K562 (cell line): ENCODE data around the gene SLC25A26. TPM values are rescaled to one million over a fixed set of nuclear protein-coding genes. Genes with fewer than 3 reads are reported as not detected.

Source experiments
- ATAC-seq: fragments of 200-7000 bp; cut with Tn5 transposase; 3 replicates; pipeline ENCODE4 v1.9.1; 2020; ENCODE audit warnings: moderate library complexity
- BruUV-seq: library from RNA; stranded (reverse); fragments of 400-500 nt; replicated peaks from 2 replicates; lab custom pipeline; 2021; lab: Mats Ljungman, UMichigan
- CTCF ChIA-PET: fragments of 300-600 bp; formaldehyde crosslinking; extraction: SDS; loops from one replicate; lab custom pipeline; 2021; ENCODE audit warnings: low intra/inter-chr PET ratio; lab: Yijun Ruan, JAX
- POLR2A ChIA-PET: fragments of 300-600, 350-650 bp; sonication (Branson Sonifier 250); formaldehyde crosslinking; extraction: SDS; loops from one replicate; lab custom pipeline; 2021; ENCODE audit warnings: antibody characterized with exemption, inconsistent platforms; lab: Yijun Ruan, JAX
- DNase-seq, 4 experiments: peaks; one replicate each; pipeline versions ENCODE4 v3.0.0 to v3.0.0-alpha.2; 2011 to 2018; ENCODE audit warnings: low spot score in 3 of 4, mixed read lengths in 3 of 4; ENCODE audit errors: extremely low read depth in 1 of 4
- FAIRE-seq: peaks from 2 replicates; lab custom pipeline; 2011; peaks lifted over from hg19 to GRCh38; lab: Jason Lieb, UNC
- H2AFZ ChIP-seq: 2 replicates; pipeline ENCODE4 v1.6.0; 2011; ENCODE audit warnings: low read depth, low read length, control low read depth, inconsistent platforms
- H3K27ac ChIP-seq: fragments of 200-600 bp; 3 replicates; pipeline ENCODE4 v1.8.0; 2011; ENCODE audit warnings: low read depth, mild to moderate bottlenecking, control low read depth, inconsistent platforms, low read length, moderate library complexity, mixed read lengths; ENCODE audit errors: extremely low read depth
- H3K27me3 ChIP-seq, 2 experiments: fragments of 300-600 bp in 1 of 2; 2 replicates in 1 of 2; 3 replicates in 1 of 2; pipeline versions ENCODE4 v1.6.0 to v1.8.0; 2011; ENCODE audit warnings: inconsistent platforms in 2 of 2, low read length in 2 of 2, mild to moderate bottlenecking in 1 of 2, mixed read lengths in 1 of 2, moderate library complexity in 1 of 2; ENCODE audit not compliant: control insufficient read depth in 2 of 2, insufficient read depth in 2 of 2
- H3K36me3 ChIP-seq: fragments of 300-600 bp; 3 replicates; pipeline ENCODE4 v1.8.0; 2011; ENCODE audit warnings: mild to moderate bottlenecking, low read length, inconsistent platforms; ENCODE audit not compliant: control insufficient read depth, insufficient read depth
- H3K4me1 ChIP-seq, 2 experiments: fragments of 200-600 bp in 1 of 2; replicated peaks in 1 of 2; 2 replicates in 1 of 2; 3 replicates in 1 of 2; pipeline versions ENCODE4 v1.5.1 to v1.8.0; 2011; ENCODE audit warnings: inconsistent platforms in 2 of 2, low read length in 2 of 2, mild to moderate bottlenecking in 1 of 2, mixed read lengths in 1 of 2, moderate library complexity in 1 of 2; ENCODE audit not compliant: control insufficient read depth in 2 of 2, insufficient read depth in 2 of 2
- H3K4me2 ChIP-seq: 2 replicates; pipeline ENCODE4 v1.6.1; 2011; ENCODE audit warnings: low read length, control low read depth, inconsistent platforms, mixed read lengths; ENCODE audit not compliant: insufficient read depth
- H3K4me3 ChIP-seq: fragments of 200-600 bp; sonication (generic), shearing (Covaris generic); 2 replicates; pipeline ENCODE4 v1.5.1; 2016; ENCODE audit warnings: control low read depth, inconsistent platforms
- H3K79me2 ChIP-seq: fragments of 200-600 bp; 3 replicates; pipeline ENCODE4 v1.8.0; 2011; ENCODE audit warnings: low read length, inconsistent platforms; ENCODE audit not compliant: control insufficient read depth, insufficient read depth
- H3K9ac ChIP-seq, 2 experiments: 2 replicates each; pipeline versions ENCODE4 v1.6.0 to v1.6.1; 2011; ENCODE audit warnings: low read depth in 2 of 2, low read length in 2 of 2, control low read depth in 1 of 2, inconsistent platforms in 1 of 2, mild to moderate bottlenecking in 1 of 2, mixed read lengths in 1 of 2; ENCODE audit not compliant: insufficient read depth in 1 of 2
- H3K9me1 ChIP-seq: one replicate; pipeline ENCODE4 v1.6.0; 2011; ENCODE audit warnings: inconsistent platforms, mild to moderate bottlenecking, low read length, moderate library complexity; ENCODE audit not compliant: control insufficient read depth, insufficient read depth
- H3K9me3 ChIP-seq: replicated peaks from 2 replicates; pipeline ENCODE4 v1.5.1; 2011; ENCODE audit warnings: low read depth, low read length, inconsistent platforms; ENCODE audit not compliant: control insufficient read depth, insufficient read depth
- H4K20me1 ChIP-seq: replicated peaks from 2 replicates; pipeline ENCODE4 v1.6.1; 2011; ENCODE audit warnings: low read length, inconsistent platforms, mixed read lengths; ENCODE audit not compliant: control insufficient read depth, insufficient read depth
- BRF2 ChIP-seq: IDR thresholded peaks from 3 replicates; pipeline ENCODE4 v1.6.1; 2011; ENCODE audit warnings: borderline replicate concordance, mild to moderate bottlenecking; ENCODE audit not compliant: insufficient read length, insufficient read depth
- CBX1 ChIP-seq: sonication (generic); IDR thresholded peaks from 2 replicates; pipeline ENCODE4 v1.6.1; 2016; ENCODE audit warnings: antibody characterized with exemption, low read depth, mild to moderate bottlenecking
- DMBX1 ChIP-seq: fragments of 250-450 bp; sonication (Bioruptor Pico); IDR thresholded peaks from 2 replicates; pipeline ENCODE4 v1.8.0; 2022; ENCODE audit warnings: inconsistent platforms, mild to moderate bottlenecking, moderate library complexity, borderline replicate concordance
- E2F6 ChIP-seq, 2 experiments: IDR thresholded peaks; 2 replicates each; pipeline ENCODE4 v1.6.1; 2011; ENCODE audit warnings: borderline replicate concordance in 1 of 2, control low read depth in 1 of 2, low read depth in 1 of 2, low read length in 1 of 2, mild to moderate bottlenecking in 1 of 2, mixed read lengths in 1 of 2, moderate library complexity in 1 of 2; ENCODE audit not compliant: insufficient read depth in 1 of 2, insufficient read length in 1 of 2, poor library complexity in 1 of 2, severe bottlenecking in 1 of 2; ENCODE audit errors: extremely low read depth in 1 of 2
- KAT2B ChIP-seq: IDR thresholded peaks from one replicate; pipeline ENCODE4 v1.6.1; 2012; ENCODE audit warnings: low read depth, mild to moderate bottlenecking, control low read depth, inconsistent platforms, low read length, moderate library complexity
- KDM1A ChIP-seq, 2 experiments: fragments of 450-650 bp; IDR thresholded peaks; 2 replicates each; pipeline ENCODE4 v1.6.1; 2016; ENCODE audit warnings: mild to moderate bottlenecking in 2 of 2
- MEF2A ChIP-seq: IDR thresholded peaks from 2 replicates; pipeline ENCODE4 v1.6.1; 2011; ENCODE audit warnings: low read depth, mild to moderate bottlenecking, low read length, moderate library complexity; ENCODE audit not compliant: control insufficient read depth
- POLR2AphosphoS2 ChIP-seq: IDR thresholded peaks from 2 replicates; pipeline ENCODE4 v1.6.1; 2012; ENCODE audit warnings: low read length, improper control_type of control experiment
- RBM39 ChIP-seq: fragments of 200-400 bp; formaldehyde crosslinking; optimal IDR thresholded peaks from 2 replicates; pipeline ENCODE3; 2018; ENCODE audit warnings: low read depth, low read length
- SRSF1 ChIP-seq: fragments of 200-400 bp; formaldehyde crosslinking; IDR thresholded peaks from 2 replicates; pipeline ENCODE4 v1.6.1; 2017; ENCODE audit warnings: mild to moderate bottlenecking, low read depth, low read length, moderate library complexity
- ZEB2 ChIP-seq: fragments of 450-650 bp; IDR thresholded peaks from 2 replicates; pipeline ENCODE4 v1.6.1; 2016
- ZFX ChIP-seq: sonication (generic); formaldehyde crosslinking; IDR thresholded peaks from 2 replicates; pipeline ENCODE4 v1.8.0; 2022; ENCODE audit warnings: mild to moderate bottlenecking, missing genetic modification reagents, moderate library complexity
- ZNF764 ChIP-seq: fragments of 250-450 bp; sonication (Bioruptor Pico); IDR thresholded peaks from 2 replicates; pipeline ENCODE4 v1.4.0; 2020; ENCODE audit warnings: low read depth, mild to moderate bottlenecking, moderate library complexity
- WGBS: fragments of 100-300 bp; shearing (Covaris generic); methylation state at CpG from one replicate; pipeline ENCODE4 v1.1.6; 2016; ENCODE audit warnings: low coverage, mixed read lengths; ENCODE audit not compliant: insufficient coverage; ENCODE audit errors: missing lambda C conversion rate; 5-methylcytosine and 5-hydroxymethylcytosine counted together
- in situ Hi-C: fragments of 300-500 bp; cut with MboI; formaldehyde crosslinking; loops from 4 replicates; pipeline ENCODE4 v1.15.0; 2018; ENCODE audit warnings: inconsistent platforms, mixed read lengths
- intact Hi-C: fragments of 100-400 bp; cut with micrococcal nuclease; formaldehyde crosslinking; loops from 2 replicates; pipeline ENCODE4 v1.14.2; 2022
- polyA plus RNA-seq, 8 experiments: library from polyadenylated mRNA; depleted of rRNA in 4 of 8; stranded (reverse) in 5 of 8; unstranded in 3 of 8; fragments of >200 nt; fragmentation: Nextera tagmentation in 2 of 8; fragmentation: Illumina TruSeq in 1 of 8; extraction: Ambion mirVana in 2 of 8; extraction: Trizol in 1 of 8; gene quantifications; 2 replicates each; pipeline versions ENCODE4 v1.2.1 to v1.2.3, GENCODE V29; 2011 to 2014; ENCODE audit warnings: inconsistent platforms in 1 of 8, missing spikeins in 1 of 8
- total RNA-seq, 7 experiments: library from RNA; depleted of rRNA in 6 of 7; stranded (reverse); fragments of >200 nt in 6 of 7; fragmentation: Illumina TruSeq in 2 of 7; extraction: Trizol in 2 of 7; gene quantifications; 2 replicates each; pipeline versions ENCODE4 v1.2.1 to v1.2.3, GENCODE V29; 2011 to 2021; ENCODE audit warnings: low replicate concordance in 1 of 7
- TF ChIP-seq, protein P1 (sequence below): fragments of 250-450 bp; sonication (Bioruptor Pico); IDR thresholded peaks from 2 replicates; pipeline ENCODE4 v1.8.0; 2022; ENCODE audit warnings: moderate library complexity, mild to moderate bottlenecking, inconsistent platforms
- TF ChIP-seq, protein P2 (sequence below): fragments of 450-650 bp; formaldehyde crosslinking; IDR thresholded peaks from 2 replicates; pipeline ENCODE4 v1.4.0; 2022; ENCODE audit warnings: missing genetic modification characterization
- TF ChIP-seq, protein P3 (sequence below), 3 experiments: fragments of 200-800 bp in 1 of 3; sonication (Bioruptor generic) in 1 of 3; sonication (generic) in 1 of 3; formaldehyde crosslinking in 1 of 3; IDR thresholded peaks; 2 replicates each; pipeline versions ENCODE4 v1.6.1 to v1.8.0; 2016 to 2022; ENCODE audit warnings: mild to moderate bottlenecking in 2 of 3, missing compliant biosample characterization in 2 of 3, missing genetic modification characterization in 2 of 3, missing genetic modification reagents in 1 of 3

The SLC25A26 gene
- total and polyA plus RNA-seq, 9 of the 15 experiments (the other 6 are each of a cell fraction or from before 2014, with no cell fraction given) = 7.2 to 29.1 (median 12.6) TPM

DNA sequence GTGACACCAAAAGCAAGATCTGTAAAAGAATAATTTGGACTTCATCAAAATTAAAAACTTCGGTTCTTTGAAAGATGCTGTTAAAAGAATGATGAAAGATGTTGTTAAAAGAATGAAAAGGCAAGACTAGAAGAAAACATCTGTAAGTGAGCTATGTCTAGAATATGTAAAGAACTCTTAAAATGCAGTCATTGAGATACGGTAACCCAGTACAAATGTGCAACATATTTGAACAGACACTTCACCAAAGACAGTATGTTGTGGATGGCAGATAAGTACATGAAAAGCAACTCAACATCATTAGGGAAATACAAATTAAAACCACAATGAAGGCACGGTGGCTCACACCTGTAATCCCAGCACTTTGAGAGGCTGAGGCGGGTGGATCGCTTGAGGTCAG, 140.6 kb downstream of the SLC25A26 start:
- H3K9me1 ChIP-seq = no peaks in the 10 kb centered on the region
- DNase-seq (no peak), FAIRE-seq (no peak), ATAC-seq (no peak)
- in situ Hi-C loops = no loop called here
- no peaks in the 10 kb centered on the region for H3K9me3 ChIP-seq
- H3K4me3 ChIP-seq = no peak overlapping the region
- H4K20me1 ChIP-seq = no peaks in the 10 kb centered on the region
- H3K9ac ChIP-seq = no peak overlapping the region
- no TSS peak for BruUV-seq
- ChIA-PET POLR2A (no interaction called here), CTCF (no interaction called here)
- no peak overlapping the region for H2AFZ ChIP-seq
- no peaks in the 10 kb centered on the region for H3K36me3 ChIP-seq
- no peak overlapping the region for H3K4me2 ChIP-seq
- no peaks in the 10 kb centered on the region for H3K79me2 ChIP-seq
- no peak overlapping the region for H3K27ac ChIP-seq
- intact Hi-C loops = no loop called here
- H3K27me3 ChIP-seq = no peaks in the 10 kb centered on the region
- WGBS = 78% methylated on average over 5 of the region's 5 CpGs
- no peaks in the 10 kb centered on the region for H3K4me1 ChIP-seq
- TF ChIP-seq, protein P1, sequence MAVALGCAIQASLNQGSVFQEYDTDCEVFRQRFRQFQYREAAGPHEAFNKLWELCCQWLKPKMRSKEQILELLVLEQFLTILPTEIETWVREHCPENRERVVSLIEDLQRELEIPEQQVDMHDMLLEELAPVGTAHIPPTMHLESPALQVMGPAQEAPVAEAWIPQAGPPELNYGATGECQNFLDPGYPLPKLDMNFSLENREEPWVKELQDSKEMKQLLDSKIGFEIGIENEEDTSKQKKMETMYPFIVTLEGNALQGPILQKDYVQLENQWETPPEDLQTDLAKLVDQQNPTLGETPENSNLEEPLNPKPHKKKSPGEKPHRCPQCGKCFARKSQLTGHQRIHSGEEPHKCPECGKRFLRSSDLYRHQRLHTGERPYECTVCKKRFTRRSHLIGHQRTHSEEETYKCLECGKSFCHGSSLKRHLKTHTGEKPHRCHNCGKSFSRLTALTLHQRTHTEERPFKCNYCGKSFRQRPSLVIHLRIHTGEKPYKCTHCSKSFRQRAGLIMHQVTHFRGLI (CRISPR knock-in tag) = no peak
- no peak for TF ChIP-seq ZEB2
- TF ChIP-seq SRSF1 = no peak
- TF ChIP-seq ZNF764 = no peak
- TF ChIP-seq MEF2A = no peak
- TF ChIP-seq, protein P2, sequence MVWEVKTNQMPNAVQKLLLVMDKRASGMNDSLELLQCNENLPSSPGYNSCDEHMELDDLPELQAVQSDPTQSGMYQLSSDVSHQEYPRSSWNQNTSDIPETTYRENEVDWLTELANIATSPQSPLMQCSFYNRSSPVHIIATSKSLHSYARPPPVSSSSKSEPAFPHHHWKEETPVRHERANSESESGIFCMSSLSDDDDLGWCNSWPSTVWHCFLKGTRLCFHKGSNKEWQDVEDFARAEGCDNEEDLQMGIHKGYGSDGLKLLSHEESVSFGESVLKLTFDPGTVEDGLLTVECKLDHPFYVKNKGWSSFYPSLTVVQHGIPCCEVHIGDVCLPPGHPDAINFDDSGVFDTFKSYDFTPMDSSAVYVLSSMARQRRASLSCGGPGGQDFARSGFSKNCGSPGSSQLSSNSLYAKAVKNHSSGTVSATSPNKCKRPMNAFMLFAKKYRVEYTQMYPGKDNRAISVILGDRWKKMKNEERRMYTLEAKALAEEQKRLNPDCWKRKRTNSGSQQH (CRISPR knock-in tag) = no peak
- TF ChIP-seq, protein P3, sequence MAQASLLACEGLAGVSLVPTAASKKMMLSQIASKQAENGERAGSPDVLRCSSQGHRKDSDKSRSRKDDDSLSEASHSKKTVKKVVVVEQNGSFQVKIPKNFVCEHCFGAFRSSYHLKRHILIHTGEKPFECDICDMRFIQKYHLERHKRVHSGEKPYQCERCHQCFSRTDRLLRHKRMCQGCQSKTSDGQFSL (CRISPR knock-in tag; IDR thresholded peaks at IDR 0.05) = no peak
- TF ChIP-seq, protein P3 (tag; IDR thresholded peaks at IDR 0.05) = no peak
- TF ChIP-seq RBM39 = no peak
- TF ChIP-seq CBX1 = no peak
- TF ChIP-seq KDM1A (IDR thresholded peaks at IDR 0.05) = no peak
- no peak for TF ChIP-seq POLR2AphosphoS2
- TF ChIP-seq KAT2B = no peak
- TF ChIP-seq DMBX1 = no peak
- TF ChIP-seq E2F6 (IDR thresholded peaks at IDR 0.05; ENCODE audit: borderline replicate concordance in 1 of 2, extremely low read depth in 1 of 2, insufficient read depth in 1 of 2, insufficient read length in 1 of 2, low read depth in 1 of 2, low read length in 1 of 2, poor library complexity in 1 of 2, severe bottlenecking in 1 of 2) = no peak
- no peak for TF ChIP-seq BRF2
- TF ChIP-seq ZFX = no peak
